CD4-positive, alpha-beta T cell treated with Interleukin-10 for 1 hour (primary cell): ENCODE measurements around the gene MDH2.
"Not testable (repeated sequence)": the region's sequence is repeated elsewhere in the genome, so short reads cannot be mapped to it uniquely, and the experiment has no call there.

Source experiments
- DNase-seq: peaks from one replicate; pipeline ENCODE4 v3.0.0-alpha.2; 2020

The MDH2 gene

GRCh38 chr7:76073335-76073990 lies 25.6 kb downstream of the MDH2 start:
- DNase-seq: no peak

GRCh38 chr7:76074306-76074971 lies 26.5 kb downstream of the MDH2 start:
- DNase-seq: no peak

GRCh38 chr7:76074972-76075370 lies 27.1 kb downstream of the MDH2 start:
- DNase-seq: no peak

GRCh38 chr7:76076995-76077394 lies 29.1 kb downstream of the MDH2 start:
- DNase-seq: no peak

GRCh38 chr7:76077435-76077834 lies 29.5 kb downstream of the MDH2 start:
- DNase-seq: no peak

- DNase-seq: no peak
Observed at GRCh38 chr7:76080204-76080603, 32.3 kb downstream of the MDH2 start.

GRCh38 chr7:76084115-76084514 lies 36.2 kb downstream of the MDH2 start:
- not testable (repeated sequence) for DNase-seq

- DNase-seq: no peak
Observed at GRCh38 chr7:76086070-76086469, 38.2 kb downstream of the MDH2 start.

- DNase-seq: not testable (repeated sequence)
Observed at GRCh38 chr7:76087362-76087791, 39.5 kb downstream of the MDH2 start.

- DNase-seq: no peak
Observed at GRCh38 chr7:76089865-76090475, 42.1 kb downstream of the MDH2 start.

DNA sequence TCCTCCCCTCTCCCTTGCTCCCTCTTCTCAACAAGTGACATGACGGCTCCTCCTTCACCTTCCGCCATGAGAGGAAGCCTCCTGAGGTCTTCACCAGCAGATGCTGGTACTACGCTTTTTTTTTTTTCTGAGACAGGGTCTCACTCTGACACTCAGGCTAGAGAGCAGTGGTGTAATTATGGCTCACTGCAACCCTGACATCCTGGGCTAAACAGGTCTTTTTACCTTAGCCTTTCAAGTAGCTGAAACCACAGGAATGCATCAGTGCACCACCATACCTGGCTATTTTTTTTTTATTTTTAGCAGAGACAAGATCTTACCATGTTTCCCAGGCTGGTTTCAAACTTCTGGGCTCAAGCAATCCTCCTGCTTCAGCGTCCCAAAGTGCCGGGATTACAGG lies 43.6 kb downstream of the MDH2 start:
- no peak for DNase-seq

DNA sequence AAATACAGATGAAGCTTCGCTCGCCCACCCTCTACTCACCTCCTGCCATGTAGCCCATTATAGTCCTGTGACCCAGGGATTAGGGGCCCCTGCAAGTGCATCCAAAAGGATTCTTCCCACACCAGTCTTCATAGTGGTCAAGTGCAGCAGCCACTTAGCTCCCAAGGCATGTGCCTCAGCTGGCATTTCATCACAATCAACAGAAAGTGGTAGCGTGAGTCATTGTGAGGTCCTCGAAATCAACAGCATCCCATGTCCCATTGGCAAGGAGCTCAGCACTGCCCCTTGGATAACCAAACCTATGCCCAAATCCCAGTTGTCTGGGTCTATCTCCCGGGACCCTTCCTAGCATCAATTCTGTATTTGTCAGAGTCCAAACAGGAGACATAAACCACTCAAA lies 45.6 kb downstream of the MDH2 start:
- DNase-seq: not testable (repeated sequence)

DNA sequence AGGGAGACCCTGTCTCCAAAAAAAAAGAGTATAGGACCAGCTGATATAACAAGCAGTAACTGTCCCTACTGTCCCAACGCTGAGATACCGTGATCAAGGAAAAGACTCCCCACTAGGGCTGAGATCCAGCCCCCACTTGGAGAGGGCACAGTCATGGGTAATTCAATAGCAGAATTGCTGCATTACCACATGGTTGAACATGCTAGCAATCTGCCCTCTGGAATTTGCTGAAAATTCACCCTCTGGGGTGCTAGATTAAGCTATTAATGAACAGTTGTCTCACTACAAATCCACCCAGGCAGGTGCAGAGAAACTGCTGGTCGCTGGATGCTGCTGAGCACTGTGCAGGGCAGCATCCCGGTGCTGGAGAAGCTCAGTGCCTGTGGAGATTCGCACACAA lies 46.4 kb downstream of the MDH2 start:
- DNase-seq: not testable (repeated sequence)

- DNase-seq: no peak
Observed at GRCh38 chr7:76095908-76096307, 48.0 kb downstream of the MDH2 start.

DNA sequence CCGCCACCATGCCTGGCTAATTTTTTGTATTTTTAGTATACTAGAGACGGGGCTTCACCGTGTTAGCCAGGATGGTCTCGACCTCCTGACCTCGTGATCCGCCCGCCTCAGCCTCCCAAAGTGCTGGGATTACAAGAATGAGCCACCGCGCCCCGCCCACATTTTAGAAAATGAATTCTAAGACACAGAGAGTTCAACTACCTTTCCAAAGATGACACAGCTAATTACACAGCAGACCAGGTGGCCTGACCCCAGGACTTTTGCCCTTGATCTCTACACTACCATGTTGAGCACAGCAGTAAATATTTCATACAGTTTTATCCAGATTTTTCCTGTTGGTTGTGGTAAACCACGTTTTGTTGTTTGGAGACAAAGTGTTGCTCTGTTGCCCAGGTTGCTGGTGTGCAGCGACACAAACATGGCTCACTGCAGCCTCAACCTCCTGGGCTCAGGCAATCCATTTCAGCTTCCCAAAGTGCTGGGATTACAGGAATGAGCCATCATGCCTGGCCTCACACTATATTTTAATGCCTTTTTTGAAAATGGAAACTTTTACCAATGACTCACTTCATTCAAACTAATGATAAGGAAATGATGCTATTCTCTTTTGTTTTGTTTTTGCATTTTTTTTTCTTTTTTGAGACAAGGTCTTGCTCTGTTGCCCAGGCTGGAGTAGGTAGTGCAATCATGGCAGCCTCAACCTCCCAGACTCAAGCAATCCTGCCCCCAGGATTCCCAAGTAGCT lies 54.0 kb downstream of the MDH2 start:
- not testable (repeated sequence) for DNase-seq

DNA sequence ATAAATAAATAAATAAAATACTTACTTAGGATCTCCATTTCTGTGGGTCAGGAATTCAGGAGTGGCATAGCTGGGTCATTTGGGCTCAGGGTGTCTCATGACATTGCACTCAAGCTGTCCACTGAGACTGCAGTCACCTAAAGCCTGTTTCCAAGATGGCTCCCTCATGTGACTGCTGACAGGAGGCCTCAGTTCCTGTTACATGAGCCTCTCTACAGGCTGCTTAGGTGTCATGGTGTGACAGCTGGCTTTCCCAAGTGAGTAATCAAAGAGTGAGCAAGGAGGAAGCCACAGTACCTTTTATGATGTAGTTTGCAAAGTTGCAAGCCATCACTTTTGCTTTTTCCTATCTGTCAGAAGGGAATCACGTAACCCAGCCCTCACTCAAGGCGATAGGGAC lies 55.9 kb downstream of the MDH2 start:
- DNase-seq: not testable (repeated sequence)

DNA sequence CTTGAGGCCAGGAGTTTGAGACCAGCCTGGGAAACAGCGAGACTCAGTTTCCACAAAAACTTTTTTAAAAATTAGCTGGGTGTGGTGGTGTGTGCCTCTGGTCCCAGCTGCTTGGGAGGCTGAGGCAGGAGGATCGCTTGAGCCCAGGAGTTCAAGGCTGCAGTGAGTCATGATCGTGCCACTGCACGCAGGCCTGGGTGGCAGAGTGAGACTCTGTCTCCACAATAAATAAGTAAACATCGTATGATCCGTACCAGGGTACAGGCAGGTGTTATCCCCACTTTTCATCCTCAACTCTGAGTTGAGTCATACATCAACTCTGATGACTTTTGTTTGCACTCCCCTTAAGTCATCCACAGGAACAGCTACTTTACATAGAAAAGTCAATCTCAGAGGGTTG lies 58.2 kb downstream of the MDH2 start:
- not testable (repeated sequence) for DNase-seq

DNA sequence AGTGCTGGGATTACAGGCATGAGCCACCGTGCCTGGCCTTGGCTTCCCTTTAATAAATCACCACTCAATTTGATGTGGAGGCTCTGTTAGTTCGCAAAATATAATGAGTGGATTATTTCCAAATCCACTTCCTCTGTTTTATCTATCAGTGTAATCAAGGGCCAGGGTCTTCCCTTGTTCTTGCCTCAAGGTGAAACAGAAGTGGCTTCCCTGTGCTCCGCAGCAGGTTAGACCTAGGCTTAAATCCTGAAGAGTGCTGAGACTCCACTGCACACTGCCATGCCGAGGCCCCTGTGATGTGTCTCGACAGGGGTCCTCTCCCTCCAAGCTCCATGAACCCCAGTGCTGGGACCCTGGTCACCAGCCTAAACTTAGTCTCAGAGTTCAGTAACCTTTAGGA lies 59.0 kb downstream of the MDH2 start:
- DNase-seq: no peak

DNA sequence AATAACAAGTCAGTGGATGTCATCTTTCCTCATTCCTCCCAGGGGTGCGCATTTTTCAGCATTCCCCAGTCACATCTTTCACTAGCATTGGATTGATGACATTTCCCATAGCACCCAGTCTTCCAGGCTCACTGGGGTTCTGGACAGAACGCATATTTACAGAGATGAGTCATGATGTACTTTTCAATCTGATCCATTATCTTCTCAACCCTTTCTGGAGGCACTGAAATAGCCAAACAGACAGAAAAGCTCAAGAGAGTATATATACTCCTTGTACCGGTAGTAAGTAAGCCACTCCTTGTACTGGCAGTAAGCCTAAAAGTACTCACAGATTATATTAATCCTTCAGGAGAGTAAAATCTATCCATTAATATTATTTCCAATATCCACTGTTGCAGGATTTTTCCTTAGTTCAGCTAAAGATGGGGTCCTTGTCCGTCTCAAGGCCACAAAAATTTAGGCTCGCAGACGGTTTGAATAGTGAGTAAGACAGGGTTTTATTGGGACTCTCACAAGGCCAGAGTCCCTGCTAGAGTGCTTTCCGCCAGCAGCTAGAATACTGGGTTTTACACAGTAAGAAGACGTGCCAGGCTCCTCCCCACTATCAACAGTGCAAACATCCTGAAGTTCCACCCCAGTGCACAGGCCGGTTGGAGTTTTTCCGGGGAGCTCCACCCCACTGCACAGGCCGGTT lies 60.8 kb downstream of the MDH2 start:
- no peak for DNase-seq

DNA sequence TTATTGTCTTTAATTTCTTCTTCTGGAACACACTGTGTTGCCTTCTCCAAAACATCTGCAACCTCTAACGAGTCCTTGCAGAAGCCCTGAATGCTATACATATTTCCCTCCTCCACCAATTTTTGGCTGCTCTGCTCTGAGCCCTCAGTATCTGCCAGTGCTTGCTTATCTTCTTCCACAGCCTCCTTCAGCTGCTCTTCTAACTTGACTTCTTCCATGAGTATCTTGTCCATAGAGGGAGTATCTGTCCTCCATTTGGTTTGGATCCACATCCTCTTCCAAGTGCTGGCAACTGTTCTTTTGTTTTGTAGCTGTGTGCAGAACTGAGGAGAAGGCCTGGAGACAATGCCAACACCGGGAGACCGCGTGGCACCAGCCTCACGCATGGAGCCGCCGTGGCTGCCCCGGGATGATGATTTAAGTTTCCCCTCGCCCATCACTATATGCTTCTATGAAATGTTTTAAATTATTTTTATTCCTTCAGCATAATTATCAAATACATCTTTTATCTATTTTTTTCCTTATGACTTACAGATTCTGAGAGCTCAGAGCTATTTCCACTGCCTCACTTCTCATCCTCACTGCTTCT lies 65.2 kb downstream of the MDH2 start:
- not testable (repeated sequence) for DNase-seq

- not testable (repeated sequence) for DNase-seq
Observed at GRCh38 chr7:76114742-76115141, 66.8 kb downstream of the MDH2 start.
